Activated T-cell treated with anti-CD3 and anti-CD28 coated beads, Interleukin-2, amount 50 U/mL, for 4 hours (primary cell): ENCODE results near the gene INTS3. TPM values are rescaled to one million over a fixed set of nuclear protein-coding genes. Genes with fewer than 3 reads are reported as not detected.

ENCODE experiments used
- ATAC-seq, 2 donors: fragments of 200-7000 bp; cut with Tn5 transposase; one replicate each; pipeline ENCODE4 v1.10.0; 2021
- DNase-seq: peaks from one replicate; pipeline ENCODE4 v3.0.0-alpha.2; 2020
- H3K27me3 Mint-ChIP-seq: one replicate; pipeline ENCODE4 v1.8.0; 2021; ENCODE audit warnings: low read depth, mixed read lengths
- H3K36me3 Mint-ChIP-seq: one replicate; pipeline ENCODE4 v1.8.0; 2022; ENCODE audit warnings: mixed read lengths; ENCODE audit not compliant: insufficient read depth
- H3K4me1 Mint-ChIP-seq: one replicate; pipeline ENCODE4 v1.8.0; 2021; ENCODE audit warnings: low read depth, mixed read lengths
- H3K4me3 Mint-ChIP-seq: one replicate; pipeline ENCODE4 v1.8.0; 2021; ENCODE audit warnings: mild to moderate bottlenecking, moderate library complexity, mixed read lengths
- H3K9me3 Mint-ChIP-seq: one replicate; pipeline ENCODE4 v1.8.0; 2021; ENCODE audit warnings: mixed read lengths
- total RNA-seq, 3 donors: library from RNA; stranded (reverse); gene quantifications; one replicate each; pipeline ENCODE4 v1.2.1, GENCODE V29; 2021

The INTS3 gene
- total RNA-seq, 3 donors from 2014 or later = 46.9 to 49.4 (median 48.5) TPM

- Mint-ChIP-seq H3K36me3 (peaks cover 35% of the 10 kb centered on the region), H3K4me1 (no peaks in the 10 kb centered on the region), H3K9me3 (no peaks in the 10 kb centered on the region), H3K4me3 (no peak overlapping the region), H3K27me3 (no peaks in the 10 kb centered on the region)
- DNase-seq = no peak
- no peak for ATAC-seq
These were observed 91.0 kb downstream of the INTS3 start for GRCh38 chr1:153818876-153819275.

Other genes starting within 250 kb of the INTS3 start
- gene S100A6, start 192.1 kb upstream of the INTS3 start, total RNA-seq = 100 to 1,000 TPM; 133 to 188 (median 134) TPM
- 1 to 10 TPM in 1 of 3 donors, under 1 TPM in 2; 0.74 to 2.5 (median 0.95) TPM for gene S100A5, start 187.1 kb upstream of the INTS3 start, total RNA-seq
- 10 to 100 TPM; 19.6 to 40.3 (median 21.7) TPM for gene S100A4, start 182.2 kb upstream of the INTS3 start, total RNA-seq
- gene S100A3, start 178.8 kb upstream of the INTS3 start, total RNA-seq = not detected
- 1 to 10 TPM in 1 of 3 donors, under 1 TPM in 2; 0.40 to 1.2 (median 0.76) TPM for gene S100A2, start 162.2 kb upstream of the INTS3 start, total RNA-seq
- under 1 TPM in 2 of 3 donors, not detected in 1; 0.24 to 0.29 TPM for gene S100A16, start 114.9 kb upstream of the INTS3 start, total RNA-seq
- gene S100A14, start 111.7 kb upstream of the INTS3 start, total RNA-seq = under 1 TPM in 2 of 3 donors, not detected in 1; 0.32 to 0.43 TPM
- gene S100A13, start 100.5 kb upstream of the INTS3 start, total RNA-seq = 1 to 10 TPM; 2.0 to 4.9 (median 3.3) TPM
- not detected for gene S100A1, start 99.6 kb upstream of the INTS3 start, total RNA-seq
- 100 to 1,000 TPM; 111 to 117 (median 114) TPM for gene CHTOP, start 94.0 kb upstream of the INTS3 start, total RNA-seq
- 10 to 100 TPM; 32.1 to 36.8 (median 32.7) TPM for gene SNAPIN, start 69.3 kb upstream of the INTS3 start, total RNA-seq
- 100 to 1,000 TPM; 525 to 559 (median 531) TPM for gene ILF2, start 57.1 kb upstream of the INTS3 start, total RNA-seq
- under 1 TPM; 0.16 to 0.26 (median 0.23) TPM for gene NPR1, start 49.4 kb upstream of the INTS3 start, total RNA-seq
- gene SLC27A3, start 47.4 kb downstream of the INTS3 start, total RNA-seq = 1 to 10 TPM; 3.8 to 6.0 (median 6.0) TPM
- 10 to 100 TPM; 57.3 to 58.3 (median 57.7) TPM for gene GATAD2B, start 194.9 kb downstream of the INTS3 start, total RNA-seq
- 100 to 1,000 TPM; 110 to 117 (median 115) TPM for gene DENND4B, start 218.7 kb downstream of the INTS3 start, total RNA-seq
- 10 to 100 TPM; 43.7 to 56.0 (median 51.7) TPM for gene CRTC2, start 230.6 kb downstream of the INTS3 start, total RNA-seq
- 10 to 100 TPM; 72.6 to 79.3 (median 73.9) TPM for gene SLC39A1, start 235.5 kb downstream of the INTS3 start, total RNA-seq
- 1 to 10 TPM; 4.2 to 4.3 (median 4.3) TPM for gene CREB3L4, start 239.9 kb downstream of the INTS3 start, total RNA-seq
- gene JTB, start 249.6 kb downstream of the INTS3 start, total RNA-seq = 100 to 1,000 TPM; 257 to 294 (median 273) TPM